SU-DHL-6 (cell line): ENCODE measurements around the gene ARAF.

ENCODE experiments used
- H2AFZ ChIP-seq: fragments of 200-600 bp; sonication (generic); 2 replicates; pipeline ENCODE4 v1.6.1; 2014; ENCODE audit warnings: low read depth, mild to moderate bottlenecking, moderate library complexity, mixed read lengths, antibody characterized with exemption, low read length; ENCODE audit not compliant: severe bottlenecking
- H3F3A ChIP-seq: fragments of 200-600 bp; shearing (Covaris generic); 2 replicates; pipeline ENCODE4 v1.6.0; 2016; ENCODE audit warnings: antibody characterized with exemption, mild to moderate bottlenecking; ENCODE audit not compliant: insufficient read depth
- H3K27ac ChIP-seq: fragments of 200-600 bp; sonication (generic); 2 replicates; pipeline ENCODE4 v1.5.1; 2016; ENCODE audit warnings: low read depth, mild to moderate bottlenecking, low read length, moderate library complexity, mixed read lengths
- H3K27me3 ChIP-seq: fragments of 200-600 bp; sonication (generic), shearing (Covaris generic); 2 replicates; pipeline ENCODE4 v1.6.0; 2014; ENCODE audit warnings: mild to moderate bottlenecking, low read length
- H3K36me3 ChIP-seq: fragments of 200-600 bp; sonication (generic); 2 replicates; pipeline ENCODE4 v1.6.1; 2014; ENCODE audit warnings: mild to moderate bottlenecking, low read length, mixed read lengths
- H3K4me2 ChIP-seq: fragments of 300-600, 200-600 bp; shearing (Covaris generic), sonication (generic); 2 replicates; pipeline ENCODE4 v1.6.0; 2014; ENCODE audit warnings: low read length, low read depth, mild to moderate bottlenecking; ENCODE audit not compliant: poor library complexity, severe bottlenecking
- H3K4me3 ChIP-seq: fragments of 200-600 bp; sonication (generic); 2 replicates; pipeline ENCODE4 v1.5.1; 2014; ENCODE audit warnings: antibody characterized with exemption, low read length, mild to moderate bottlenecking, mixed read lengths; ENCODE audit not compliant: insufficient read depth, poor library complexity, severe bottlenecking
- H3K79me2 ChIP-seq: fragments of 200-600 bp; sonication (generic); 2 replicates; pipeline ENCODE4 v1.6.1; 2014; ENCODE audit warnings: mild to moderate bottlenecking, low read length, moderate library complexity; ENCODE audit not compliant: insufficient read depth
- H3K9ac ChIP-seq: fragments of 200-600 bp; sonication (generic); 2 replicates; pipeline ENCODE4 v1.7.0; 2014; ENCODE audit warnings: mild to moderate bottlenecking, low read length
- H3K9me2 ChIP-seq: fragments of 200-600 bp; sonication (generic); replicated peaks from 2 replicates; pipeline ENCODE4 v1.6.1; 2014; ENCODE audit warnings: low read length; ENCODE audit not compliant: insufficient read depth
- H3K9me3 ChIP-seq: fragments of 200-600 bp; sonication (generic); 2 replicates; pipeline ENCODE4 v1.6.1; 2014; ENCODE audit warnings: low read length, mixed read lengths; ENCODE audit not compliant: insufficient read depth
- H4K20me1 ChIP-seq: fragments of 200-600 bp; sonication (generic); 2 replicates; pipeline ENCODE4 v1.6.1; 2014; ENCODE audit warnings: low read depth, mild to moderate bottlenecking, antibody characterized with exemption, low read length, moderate library complexity, mixed read lengths
- EZH2phosphoT487 ChIP-seq: fragments of 200-600 bp; sonication (generic), shearing (Covaris generic); conservative IDR thresholded peaks from 2 replicates; pipeline ENCODE4 v1.6.1; 2018; ENCODE audit warnings: mild to moderate bottlenecking, antibody characterized with exemption, low read length, moderate library complexity, mixed read lengths
- TF ChIP-seq, protein P1 (sequence below): fragments of 200-600 bp; sonication (generic); IDR thresholded peaks from one replicate; pipeline ENCODE4 v1.5.1; 2017; ENCODE audit warnings: antibody characterized with exemption, mild to moderate bottlenecking, low read length, moderate library complexity; ENCODE audit not compliant: insufficient read depth, poor library complexity, severe bottlenecking

ARAF gene

DNA sequence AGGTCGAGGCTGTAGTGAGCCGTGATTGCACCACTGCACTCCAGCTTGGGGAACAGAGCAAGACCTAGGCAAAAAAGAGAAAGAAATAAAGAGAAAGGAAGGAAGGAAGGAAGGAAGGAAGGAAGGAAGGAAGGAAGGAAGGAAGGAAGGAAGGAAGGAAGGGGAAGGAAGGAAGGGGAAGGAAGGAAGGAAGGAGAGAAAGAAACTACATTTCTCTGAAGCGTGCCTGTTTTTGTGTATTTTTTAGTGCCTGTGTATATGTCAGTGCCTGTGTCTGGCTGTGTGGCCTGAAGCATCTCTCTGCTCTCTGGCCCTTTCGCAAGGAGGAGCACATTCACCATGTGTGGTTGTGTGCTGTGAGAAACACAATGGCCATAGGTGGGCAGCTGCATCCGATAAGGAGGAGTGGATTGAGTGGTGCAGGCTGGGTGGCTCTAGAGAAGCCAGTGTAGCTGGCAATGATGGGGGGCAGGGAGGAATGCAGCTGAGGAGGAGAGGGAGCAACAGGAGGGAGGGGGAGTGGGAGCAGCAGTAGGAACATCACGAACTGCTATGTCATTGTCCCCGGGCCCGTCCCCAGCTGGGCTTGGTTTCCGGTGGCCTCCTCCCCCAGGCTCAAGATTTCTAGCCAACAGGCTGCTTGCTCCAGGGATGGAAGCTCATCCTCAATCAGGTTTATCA is 47.3 kb downstream of the ARAF start:
- H3K4me3 ChIP-seq = no peak overlapping the region
- no peaks in the 10 kb centered on the region for H3K36me3 ChIP-seq
- H3K27me3 ChIP-seq = no peaks in the 10 kb centered on the region
- no peaks in the 10 kb centered on the region for H3K9me3 ChIP-seq
- no peaks in the 10 kb centered on the region for H3K9me2 ChIP-seq
- H3F3A ChIP-seq = no peaks in the 10 kb centered on the region
- H4K20me1 ChIP-seq = no peaks in the 10 kb centered on the region
- TF ChIP-seq, protein P1, sequence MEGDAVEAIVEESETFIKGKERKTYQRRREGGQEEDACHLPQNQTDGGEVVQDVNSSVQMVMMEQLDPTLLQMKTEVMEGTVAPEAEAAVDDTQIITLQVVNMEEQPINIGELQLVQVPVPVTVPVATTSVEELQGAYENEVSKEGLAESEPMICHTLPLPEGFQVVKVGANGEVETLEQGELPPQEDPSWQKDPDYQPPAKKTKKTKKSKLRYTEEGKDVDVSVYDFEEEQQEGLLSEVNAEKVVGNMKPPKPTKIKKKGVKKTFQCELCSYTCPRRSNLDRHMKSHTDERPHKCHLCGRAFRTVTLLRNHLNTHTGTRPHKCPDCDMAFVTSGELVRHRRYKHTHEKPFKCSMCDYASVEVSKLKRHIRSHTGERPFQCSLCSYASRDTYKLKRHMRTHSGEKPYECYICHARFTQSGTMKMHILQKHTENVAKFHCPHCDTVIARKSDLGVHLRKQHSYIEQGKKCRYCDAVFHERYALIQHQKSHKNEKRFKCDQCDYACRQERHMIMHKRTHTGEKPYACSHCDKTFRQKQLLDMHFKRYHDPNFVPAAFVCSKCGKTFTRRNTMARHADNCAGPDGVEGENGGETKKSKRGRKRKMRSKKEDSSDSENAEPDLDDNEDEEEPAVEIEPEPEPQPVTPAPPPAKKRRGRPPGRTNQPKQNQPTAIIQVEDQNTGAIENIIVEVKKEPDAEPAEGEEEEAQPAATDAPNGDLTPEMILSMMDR = no peak
- TF ChIP-seq EZH2phosphoT487 = no peak
- H3K9ac ChIP-seq = no peak overlapping the region
- H3K27ac ChIP-seq = no peak overlapping the region
- no peak overlapping the region for H3K4me2 ChIP-seq
- H2AFZ ChIP-seq = no peak overlapping the region
- H3K79me2 ChIP-seq = no peaks in the 10 kb centered on the region

DNA sequence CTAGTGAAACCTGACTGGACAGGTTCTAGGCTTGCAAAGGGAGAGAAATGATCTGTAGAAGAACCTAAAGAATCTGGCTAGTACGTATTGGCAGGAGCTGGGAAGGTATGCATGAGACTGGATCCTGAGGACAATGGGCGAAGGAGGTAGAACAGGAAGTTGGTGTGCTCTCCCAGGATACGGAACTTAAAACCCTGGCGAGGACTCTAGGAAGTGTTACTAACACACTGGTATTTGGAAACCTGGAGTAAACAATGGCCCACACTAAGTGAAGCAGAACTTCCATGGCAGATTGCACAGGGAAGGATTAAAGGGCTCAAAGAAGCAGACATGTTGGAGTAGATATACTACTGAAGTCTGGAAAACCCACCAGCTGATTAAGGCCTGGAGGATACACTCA is 49.5 kb downstream of the ARAF start:
- Histone ChIP-seq H3K9me2 (no peaks in the 10 kb centered on the region), H3K4me2 (no peak overlapping the region), H3K27me3 (no peaks in the 10 kb centered on the region), H4K20me1 (no peaks in the 10 kb centered on the region), H3K9ac (no peak overlapping the region), H3F3A (no peaks in the 10 kb centered on the region), H3K4me3 (no peak overlapping the region), H2AFZ (no peak overlapping the region), H3K27ac (no peak overlapping the region), H3K36me3 (no peaks in the 10 kb centered on the region), H3K9me3 (no peaks in the 10 kb centered on the region), H3K79me2 (no peaks in the 10 kb centered on the region)
- no peak for TF ChIP-seq EZH2phosphoT487
- TF ChIP-seq, protein P1 = no peak

DNA sequence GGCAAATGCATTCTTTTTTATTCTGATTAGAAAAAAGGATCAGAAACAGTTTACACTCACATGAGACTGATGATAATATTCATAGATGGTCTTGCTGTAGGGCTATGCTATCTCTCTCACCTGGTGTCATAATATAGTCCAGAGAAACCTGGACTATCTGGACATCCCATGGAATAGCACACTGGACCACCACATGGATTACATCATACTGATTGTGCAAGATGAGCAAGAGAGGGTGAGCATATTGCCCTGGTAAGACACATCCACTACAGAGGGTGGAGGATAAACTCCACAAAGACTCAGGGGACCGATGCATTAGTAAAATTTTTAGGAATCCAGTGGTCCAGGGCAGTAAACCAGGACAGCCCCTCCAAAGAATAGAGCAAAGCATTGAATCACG is 50.5 kb downstream of the ARAF start:
- Histone ChIP-seq H3K27ac (no peak overlapping the region), H3K9ac (no peak overlapping the region), H3K9me3 (no peaks in the 10 kb centered on the region), H3K27me3 (no peaks in the 10 kb centered on the region), H3F3A (no peaks in the 10 kb centered on the region), H3K36me3 (no peaks in the 10 kb centered on the region), H4K20me1 (no peaks in the 10 kb centered on the region), H3K79me2 (no peaks in the 10 kb centered on the region), H3K4me2 (no peak overlapping the region), H3K4me3 (no peak overlapping the region), H2AFZ (no peak overlapping the region), H3K9me2 (no peaks in the 10 kb centered on the region)
- TF ChIP-seq, protein P1 = no peak
- no peak for TF ChIP-seq EZH2phosphoT487
